Natural killer cell (primary cell): ENCODE results near the gene COL6A3. TPM values are rescaled to one million over a fixed set of nuclear protein-coding genes. Genes with fewer than 3 reads are reported as not detected.

Experiments used
- ATAC-seq, 3 donors: fragments of 150-1000 bp in 2 of 3; fragments of 200-7000 bp in 1 of 3; cut with Tn5 transposase; 1 replicate in 1 of 3; 2 replicates in 2 of 3; pipeline ENCODE4 v1.10.0; 2021; ENCODE audit warnings: mild to moderate bottlenecking in 2 of 3, moderate library complexity in 2 of 3
- DNase-seq, 2 donors: peaks; one replicate each; pipeline versions ENCODE4 v3.0.0 to v3.0.0-alpha.2; 2013 to 2021; ENCODE audit warnings: mixed read lengths in 1 of 2
- H3K27ac ChIP-seq: one replicate; pipeline ENCODE4 v1.5.1; 2013; ENCODE audit warnings: mild to moderate bottlenecking, low read length
- H3K27me3 ChIP-seq: one replicate; pipeline ENCODE4 v1.6.1; 2013; ENCODE audit warnings: low read length; ENCODE audit not compliant: control insufficient read depth, insufficient read depth
- H3K36me3 ChIP-seq: one replicate; pipeline ENCODE4 v1.6.1; 2013; ENCODE audit warnings: low read length; ENCODE audit not compliant: control insufficient read depth, insufficient read depth
- H3K4me1 ChIP-seq: one replicate; pipeline ENCODE4 v1.6.1; 2013; ENCODE audit warnings: low read length; ENCODE audit not compliant: control insufficient read depth, insufficient read depth
- H3K4me3 ChIP-seq: one replicate; pipeline ENCODE4 v1.5.1; 2013; ENCODE audit warnings: low read length
- H3K9me3 ChIP-seq: one replicate; pipeline ENCODE4 v1.6.1; 2013; ENCODE audit warnings: low read length; ENCODE audit not compliant: control insufficient read depth, insufficient read depth
- H3K27ac Mint-ChIP-seq, 2 donors: one replicate each; pipeline ENCODE4 v1.8.0; 2022; ENCODE audit warnings: mild to moderate bottlenecking in 2 of 2, mixed read lengths in 2 of 2, moderate library complexity in 1 of 2
- H3K27me3 Mint-ChIP-seq, 2 donors: one replicate each; pipeline ENCODE4 v1.8.0; 2022; ENCODE audit warnings: low read depth in 2 of 2, mixed read lengths in 2 of 2
- H3K36me3 Mint-ChIP-seq: one replicate; pipeline ENCODE4 v1.8.0; 2022; ENCODE audit warnings: mixed read lengths
- H3K4me1 Mint-ChIP-seq, 2 donors: one replicate each; pipeline ENCODE4 v1.8.0; 2022; ENCODE audit warnings: mixed read lengths in 2 of 2
- H3K4me3 Mint-ChIP-seq: one replicate; pipeline ENCODE4 v1.8.0; 2022; ENCODE audit warnings: mild to moderate bottlenecking, moderate library complexity, mixed read lengths
- H3K9me3 Mint-ChIP-seq, 2 donors: one replicate each; pipeline ENCODE4 v1.8.0; 2022; ENCODE audit warnings: mixed read lengths in 2 of 2
- WGBS: methylation state at CpG from one replicate; pipeline ENCODE4 v1.1.7; 2013; ENCODE audit warnings: missing lambda C conversion rate; ENCODE audit not compliant: insufficient coverage; 5-methylcytosine and 5-hydroxymethylcytosine counted together
- intact Hi-C: fragments of 100-400 bp; cut with micrococcal nuclease; formaldehyde crosslinking; loops from one replicate; pipeline ENCODE4 v1.14.2; 2022
- total RNA-seq, 4 donors: library from RNA; stranded (reverse); fragments of 120-200 nt in 1 of 4; gene quantifications; one replicate each; pipeline versions ENCODE4 v1.2.3 to v1.2.4, GENCODE V29; 2013 to 2022
- TF ChIP-seq, protein P1 (sequence below): fragments of 200-600 bp; IDR thresholded peaks from one replicate; pipeline ENCODE4 v1.8.0; 2022; ENCODE audit warnings: antibody characterized with exemption

Gene COL6A3
- total RNA-seq, 3 donors from 2014 or later (not counting 1 experiment from before 2014, with no cell fraction given) = 0.10 to 0.31 (median 0.29) TPM

GRCh38 chr2:237422309-237422708, 8.3 kb upstream of the COL6A3 start:
- no peaks in the 10 kb centered on the region for H3K36me3 ChIP-seq
- no peak overlapping the region for H3K4me3 ChIP-seq
- Mint-ChIP-seq H3K27me3 (peaks cover 13 to 37% of the 10 kb centered on the region in 2 donors), H3K4me3 (no peak overlapping the region), H3K9me3 (no peaks in the 10 kb centered on the region), H3K36me3 (no peaks in the 10 kb centered on the region), H3K4me1 (peaks cover 6 to 7% of the 10 kb centered on the region in 2 donors), H3K27ac (no peak overlapping the region)
- WGBS = 91% methylated on average over 10 of the region's 10 CpGs
- no peaks in the 10 kb centered on the region for H3K27me3 ChIP-seq
- no peaks in the 10 kb centered on the region for H3K9me3 ChIP-seq
- ATAC-seq (no peak), DNase-seq (no peak)
- H3K4me1 ChIP-seq = peaks cover 8% of the 10 kb centered on the region
- intact Hi-C loops = loop anchor here (5.0 kb wide), 1 partner anchor 150 kb away; no protein-coding TSS in a partner anchor
- H3K27ac ChIP-seq = no peak overlapping the region
- TF ChIP-seq, protein P1, sequence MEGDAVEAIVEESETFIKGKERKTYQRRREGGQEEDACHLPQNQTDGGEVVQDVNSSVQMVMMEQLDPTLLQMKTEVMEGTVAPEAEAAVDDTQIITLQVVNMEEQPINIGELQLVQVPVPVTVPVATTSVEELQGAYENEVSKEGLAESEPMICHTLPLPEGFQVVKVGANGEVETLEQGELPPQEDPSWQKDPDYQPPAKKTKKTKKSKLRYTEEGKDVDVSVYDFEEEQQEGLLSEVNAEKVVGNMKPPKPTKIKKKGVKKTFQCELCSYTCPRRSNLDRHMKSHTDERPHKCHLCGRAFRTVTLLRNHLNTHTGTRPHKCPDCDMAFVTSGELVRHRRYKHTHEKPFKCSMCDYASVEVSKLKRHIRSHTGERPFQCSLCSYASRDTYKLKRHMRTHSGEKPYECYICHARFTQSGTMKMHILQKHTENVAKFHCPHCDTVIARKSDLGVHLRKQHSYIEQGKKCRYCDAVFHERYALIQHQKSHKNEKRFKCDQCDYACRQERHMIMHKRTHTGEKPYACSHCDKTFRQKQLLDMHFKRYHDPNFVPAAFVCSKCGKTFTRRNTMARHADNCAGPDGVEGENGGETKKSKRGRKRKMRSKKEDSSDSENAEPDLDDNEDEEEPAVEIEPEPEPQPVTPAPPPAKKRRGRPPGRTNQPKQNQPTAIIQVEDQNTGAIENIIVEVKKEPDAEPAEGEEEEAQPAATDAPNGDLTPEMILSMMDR = no peak

- no peaks in the 10 kb centered on the region for H3K9me3 Mint-ChIP-seq
- TF ChIP-seq, protein P1 = peak; percentile 83
- intact Hi-C loops = loop anchor here (1.0 to 5.0 kb wide), 2 partner anchors 54 to 151 kb away; no protein-coding TSS in a partner anchor
- Histone ChIP-seq H3K4me1 (peaks cover 8% of the 10 kb centered on the region), H3K9me3 (no peaks in the 10 kb centered on the region), H3K27me3 (no peaks in the 10 kb centered on the region), H3K27ac (no peak overlapping the region), H3K36me3 (no peaks in the 10 kb centered on the region), H3K4me3 (no peak overlapping the region)
- H3K27ac Mint-ChIP-seq = no peak overlapping the region
- no peaks in the 10 kb centered on the region for H3K36me3 Mint-ChIP-seq
- peak; percentile 68 to 90 for DNase-seq
- H3K4me3 Mint-ChIP-seq = peak overlapping the region; percentile 30
- peak; percentile 61 to 93 (median 90) for ATAC-seq
- H3K27me3 Mint-ChIP-seq = peaks cover 13 to 41% of the 10 kb centered on the region in 2 donors
- H3K4me1 Mint-ChIP-seq = peaks cover 6 to 7% of the 10 kb centered on the region in 2 donors
- 18% methylated on average over 22 of the region's 23 CpGs for whole genome bisulfite sequencing
Observed at GRCh38 chr2:237421542-237422116, 7.7 kb upstream of the COL6A3 start.

- H3K4me1 Mint-ChIP-seq = peaks cover 6 to 7% of the 10 kb centered on the region in 2 donors
- no peak for DNase-seq
- intact Hi-C loops = no loop called here
- Histone ChIP-seq H3K27ac (no peak overlapping the region), H3K9me3 (no peaks in the 10 kb centered on the region), H3K27me3 (no peaks in the 10 kb centered on the region), H3K4me3 (no peak overlapping the region), H3K4me1 (peaks cover 8% of the 10 kb centered on the region), H3K36me3 (no peaks in the 10 kb centered on the region)
- no peak overlapping the region for H3K4me3 Mint-ChIP-seq
- no peaks in the 10 kb centered on the region for H3K9me3 Mint-ChIP-seq
- H3K27me3 Mint-ChIP-seq = peaks cover 23 to 54% of the 10 kb centered on the region in 2 donors
- no peak overlapping the region for H3K27ac Mint-ChIP-seq
- 86% methylated on average over 3 of the region's 3 CpGs for WGBS
- H3K36me3 Mint-ChIP-seq = no peaks in the 10 kb centered on the region
- TF ChIP-seq, protein P1 = no peak
- ATAC-seq = no peak
Observed at GRCh38 chr2:237418300-237418699, 4.3 kb upstream of the COL6A3 start.
